AML-193 (cell line): ENCODE data around the gene POLR1A.

Experiments used
- DNase-seq, 2 experiments: peaks; one replicate each; lab custom pipeline; 2025; lab: John Stamatoyannopoulos, UW

Gene POLR1A

GRCh38 chr2:86064006-86064405, 41.7 kb downstream of the POLR1A start:
- no peak for DNase-seq

GRCh38 chr2:86062043-86062442, 43.6 kb downstream of the POLR1A start:
- DNase-seq, result no peak

- DNase-seq, result no peak
These were observed 48.9 kb downstream of the POLR1A start for GRCh38 chr2:86056590-86057331.

- no peak for DNase-seq
These were observed 50.4 kb downstream of the POLR1A start for GRCh38 chr2:86055314-86055713.

GRCh38 chr2:86054535-86055082, 51.1 kb downstream of the POLR1A start:
- no peak for DNase-seq

- DNase-seq, result no peak
These were observed 52.5 kb downstream of the POLR1A start for GRCh38 chr2:86053166-86053565.

GRCh38 chr2:86052676-86053075, 53.0 kb downstream of the POLR1A start:
- no peak for DNase-seq

- DNase-seq, result no peak
These were observed 53.4 kb downstream of the POLR1A start for GRCh38 chr2:86052265-86052664.

GRCh38 chr2:86050301-86050700, 55.4 kb downstream of the POLR1A start:
- DNase-seq, result no peak

- no peak for DNase-seq
These were observed 56.2 kb downstream of the POLR1A start for GRCh38 chr2:86049529-86049928.

GRCh38 chr2:86048888-86049287, 56.8 kb downstream of the POLR1A start:
- DNase-seq, result no peak

GRCh38 chr2:86048383-86048701, 57.3 kb downstream of the POLR1A start:
- DNase-seq, result no peak

- DNase-seq, result no peak
These were observed 57.9 kb downstream of the POLR1A start for GRCh38 chr2:86047575-86048382.

GRCh38 chr2:86045541-86045940, 60.1 kb downstream of the POLR1A start:
- DNase-seq, result no peak

- no peak for DNase-seq
These were observed 61.1 kb downstream of the POLR1A start for GRCh38 chr2:86044614-86045013.

GRCh38 chr2:86044045-86044444, 61.6 kb downstream of the POLR1A start:
- DNase-seq, result no peak

GRCh38 chr2:86042256-86043168, 63.2 kb downstream of the POLR1A start:
- no peak for DNase-seq

GRCh38 chr2:86039963-86040655, 65.6 kb downstream of the POLR1A start:
- no peak for DNase-seq

- no peak for DNase-seq
These were observed 66.3 kb downstream of the POLR1A start for GRCh38 chr2:86039178-86039962.

- no peak for DNase-seq
These were observed 67.2 kb downstream of the POLR1A start for GRCh38 chr2:86038291-86039081.
